WTC11 (cell line): ENCODE results near the gene ATM. TPM values are rescaled to one million over a fixed set of nuclear protein-coding genes. Genes with fewer than 3 reads are reported as not detected.

Experiments
- ATAC-seq: fragments of 200-7000 bp; cut with Tn5 transposase; 2 replicates; pipeline ENCODE4 v1.10.0; 2021; ENCODE audit warnings: mild to moderate bottlenecking, moderate library complexity
- CTCF ChIA-PET: fragments of 300-600 bp; sonication (Branson Sonifier 250); formaldehyde crosslinking; loops from one replicate; lab custom pipeline; 2021; ENCODE audit warnings: antibody characterized with exemption; lab: Charles Lee
- POLR2A ChIA-PET: fragments of 350-600 bp; sonication (Branson Sonifier 250); formaldehyde crosslinking; loops from one replicate; lab custom pipeline; 2021; ENCODE audit warnings: antibody characterized with exemption; lab: Charles Lee
- DNase-seq: peaks from one replicate; pipeline ENCODE4 v3.0.0; 2021; ENCODE audit warnings: low spot score
- H3K27ac Mint-ChIP-seq: 2 replicates; pipeline ENCODE4 v1.8.0; 2021; ENCODE audit warnings: mixed read lengths
- H3K27me3 Mint-ChIP-seq: 2 replicates; pipeline ENCODE4 v1.8.0; 2021; ENCODE audit warnings: low read depth, mild to moderate bottlenecking, moderate library complexity, mixed read lengths
- H3K36me3 Mint-ChIP-seq: 2 replicates; pipeline ENCODE4 v1.8.0; 2021; ENCODE audit warnings: mixed read lengths
- H3K4me1 Mint-ChIP-seq: 2 replicates; pipeline ENCODE4 v1.8.0; 2022; ENCODE audit warnings: mixed read lengths
- H3K4me3 Mint-ChIP-seq: 2 replicates; pipeline ENCODE4 v1.8.0; 2021; ENCODE audit warnings: mild to moderate bottlenecking, moderate library complexity, mixed read lengths
- H3K9me3 Mint-ChIP-seq: 2 replicates; pipeline ENCODE4 v1.8.0; 2021; ENCODE audit warnings: mixed read lengths
- ATF1 ChIP-seq: sonication (generic); formaldehyde crosslinking; IDR thresholded peaks from 2 replicates; pipeline ENCODE4 v1.8.1; 2023; ENCODE audit warnings: mild to moderate bottlenecking, moderate library complexity, missing genetic modification reagents
- CREM ChIP-seq: sonication (generic); formaldehyde crosslinking; IDR thresholded peaks from 2 replicates; pipeline ENCODE4 v1.8.1; 2022; ENCODE audit warnings: mild to moderate bottlenecking, missing genetic modification reagents, moderate library complexity
- ELF4 ChIP-seq: sonication (generic); formaldehyde crosslinking; IDR thresholded peaks from 2 replicates; pipeline ENCODE4 v1.8.1; 2022; ENCODE audit warnings: low read depth, mild to moderate bottlenecking, moderate library complexity, missing genetic modification reagents
- EMX1 ChIP-seq: fragments of 250-450 bp; sonication (Bioruptor Pico); IDR thresholded peaks from 2 replicates; pipeline ENCODE4 v1.8.0; 2021; ENCODE audit warnings: mild to moderate bottlenecking
- ESRRA ChIP-seq: sonication (generic); formaldehyde crosslinking; IDR thresholded peaks from 2 replicates; pipeline ENCODE4 v1.8.1; 2022; ENCODE audit warnings: mild to moderate bottlenecking, missing genetic modification reagents, borderline replicate concordance
- ETV6 ChIP-seq: sonication (generic); formaldehyde crosslinking; IDR thresholded peaks from 2 replicates; pipeline ENCODE4 v1.8.1; 2022; ENCODE audit warnings: mild to moderate bottlenecking, missing genetic modification reagents
- GTF2I ChIP-seq: fragments of 250-450 bp; sonication (Bioruptor Pico); conservative IDR thresholded peaks from 2 replicates; pipeline ENCODE4 v1.4.0; 2021; ENCODE audit warnings: mild to moderate bottlenecking
- JAZF1 ChIP-seq: fragments of 250-450 bp; sonication (Bioruptor Pico); IDR thresholded peaks from 2 replicates; pipeline ENCODE4 v1.9.0; 2021; ENCODE audit warnings: moderate library complexity, mild to moderate bottlenecking, inconsistent platforms
- MYBL2 ChIP-seq: sonication (generic); formaldehyde crosslinking; IDR thresholded peaks from 2 replicates; pipeline ENCODE4 v1.8.1; 2023; ENCODE audit warnings: mild to moderate bottlenecking, moderate library complexity, missing genetic modification reagents
- RELA ChIP-seq: sonication (generic); formaldehyde crosslinking; IDR thresholded peaks from 2 replicates; pipeline ENCODE4 v1.8.1; 2022; ENCODE audit warnings: missing genetic modification reagents, mild to moderate bottlenecking, borderline replicate concordance
- SP1 ChIP-seq: sonication (generic); formaldehyde crosslinking; conservative IDR thresholded peaks from 2 replicates; pipeline ENCODE4 v1.8.1; 2022; ENCODE audit warnings: missing genetic modification reagents
- TCF7 ChIP-seq: sonication (generic); formaldehyde crosslinking; IDR thresholded peaks from 2 replicates; pipeline ENCODE4 v1.8.0; 2022; ENCODE audit warnings: mild to moderate bottlenecking, low read depth, missing genetic modification reagents, moderate library complexity
- ZNF138 ChIP-seq: sonication (generic); formaldehyde crosslinking; conservative IDR thresholded peaks from 2 replicates; pipeline ENCODE4 v1.8.1; 2022; ENCODE audit warnings: mild to moderate bottlenecking, moderate library complexity, missing genetic modification reagents
- ZNF263 ChIP-seq: sonication (generic); formaldehyde crosslinking; IDR thresholded peaks from 2 replicates; pipeline ENCODE4 v1.8.1; 2022; ENCODE audit warnings: low read depth, mild to moderate bottlenecking, moderate library complexity, missing genetic modification reagents
- ZNF317 ChIP-seq: sonication (generic); formaldehyde crosslinking; IDR thresholded peaks from 2 replicates; pipeline ENCODE4 v1.8.1; 2023; ENCODE audit warnings: low read depth, mild to moderate bottlenecking, moderate library complexity, missing genetic modification reagents, borderline replicate concordance
- ZNF416 ChIP-seq: fragments of 250-450 bp; sonication (Bioruptor Pico); IDR thresholded peaks from 2 replicates; pipeline ENCODE4 v1.9.0; 2021; ENCODE audit warnings: mild to moderate bottlenecking, inconsistent platforms
- ZNF671 ChIP-seq: fragments of 250-450 bp; sonication (Bioruptor Pico); IDR thresholded peaks from 2 replicates; pipeline ENCODE4 v1.8.0; 2021; ENCODE audit warnings: mild to moderate bottlenecking
- total RNA-seq: library from RNA; stranded (reverse); gene quantifications from 3 replicates; pipeline ENCODE4 v1.2.3, GENCODE V29; 2021
- TF ChIP-seq, protein P1 (sequence below): sonication (generic); formaldehyde crosslinking; IDR thresholded peaks from 2 replicates; pipeline ENCODE4 v1.8.0; 2022; ENCODE audit warnings: mild to moderate bottlenecking, missing genetic modification reagents
- TF ChIP-seq, protein P2 (sequence below): sonication (generic); formaldehyde crosslinking; IDR thresholded peaks from 2 replicates; pipeline ENCODE4 v1.8.0; 2023; ENCODE audit warnings: missing genetic modification reagents, mild to moderate bottlenecking, borderline replicate concordance
- TF ChIP-seq, protein P3 (sequence below): sonication (generic); formaldehyde crosslinking; IDR thresholded peaks from 2 replicates; pipeline ENCODE4 v1.8.1; 2023; ENCODE audit warnings: mild to moderate bottlenecking, missing genetic modification reagents, moderate library complexity
- TF ChIP-seq, protein P4 (sequence below): fragments of 250-450 bp; sonication (Bioruptor Pico); IDR thresholded peaks from 2 replicates; pipeline ENCODE4 v1.8.0; 2021; ENCODE audit warnings: mild to moderate bottlenecking
- TF ChIP-seq, protein P5 (sequence below): fragments of 200-600 bp; IDR thresholded peaks from 2 replicates; pipeline ENCODE4 v1.8.0; 2022; ENCODE audit warnings: antibody characterized with exemption

ATM gene
- total RNA-seq, 1 experiment from 2014 or later = 49.5 TPM

DNA sequence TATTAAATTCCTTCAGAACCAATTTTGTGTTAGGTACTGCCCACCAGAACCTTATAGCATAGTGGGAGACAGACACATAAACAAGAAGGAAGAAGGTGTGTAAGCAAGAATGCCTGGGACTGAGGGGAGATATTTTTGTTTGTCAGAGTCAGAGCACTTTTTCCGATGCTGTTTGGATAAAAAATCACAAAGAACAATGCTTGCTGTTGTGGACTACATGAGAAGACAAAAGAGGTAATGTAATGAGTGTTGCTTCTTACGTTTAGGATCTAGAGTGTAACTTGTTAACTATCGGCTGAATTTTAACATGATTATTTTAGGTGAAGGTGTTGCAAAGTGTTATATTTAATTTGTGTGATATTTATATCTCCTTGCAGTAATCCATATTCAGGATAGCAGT, 84.9 kb downstream of the ATM start (continued):
- TF ChIP-seq, protein P1, sequence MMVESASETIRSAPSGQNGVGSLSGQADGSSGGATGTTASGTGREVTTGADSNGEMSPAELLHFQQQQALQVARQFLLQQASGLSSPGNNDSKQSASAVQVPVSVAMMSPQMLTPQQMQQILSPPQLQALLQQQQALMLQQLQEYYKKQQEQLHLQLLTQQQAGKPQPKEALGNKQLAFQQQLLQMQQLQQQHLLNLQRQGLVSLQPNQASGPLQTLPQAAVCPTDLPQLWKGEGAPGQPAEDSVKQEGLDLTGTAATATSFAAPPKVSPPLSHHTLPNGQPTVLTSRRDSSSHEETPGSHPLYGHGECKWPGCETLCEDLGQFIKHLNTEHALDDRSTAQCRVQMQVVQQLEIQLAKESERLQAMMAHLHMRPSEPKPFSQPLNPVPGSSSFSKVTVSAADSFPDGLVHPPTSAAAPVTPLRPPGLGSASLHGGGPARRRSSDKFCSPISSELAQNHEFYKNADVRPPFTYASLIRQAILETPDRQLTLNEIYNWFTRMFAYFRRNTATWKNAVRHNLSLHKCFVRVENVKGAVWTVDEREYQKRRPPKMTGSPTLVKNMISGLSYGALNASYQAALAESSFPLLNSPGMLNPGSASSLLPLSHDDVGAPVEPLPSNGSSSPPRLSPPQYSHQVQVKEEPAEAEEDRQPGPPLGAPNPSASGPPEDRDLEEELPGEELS (CRISPR knock-in tag) = no peak
- no peak for TF ChIP-seq ETV6 (CRISPR knock-in tag)

DNA sequence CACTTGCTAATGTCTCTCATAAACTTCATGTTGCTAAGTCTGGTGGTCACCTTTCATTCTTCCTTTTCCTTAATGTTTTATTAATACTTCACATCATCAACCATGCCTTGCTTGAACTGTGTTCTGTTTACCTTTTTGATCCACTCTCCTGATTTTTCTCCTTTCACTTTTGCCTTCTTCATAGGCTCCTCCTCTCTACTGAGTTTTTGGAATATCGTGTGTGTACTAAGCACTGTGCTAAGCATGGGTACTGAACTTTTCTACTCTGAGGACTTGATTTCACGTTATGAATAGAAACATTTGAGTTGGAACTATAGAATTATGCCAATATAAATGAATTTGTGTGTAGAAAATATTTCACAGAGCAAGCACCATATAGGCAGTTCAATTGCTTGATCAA, 90.6 kb downstream of the ATM start:
- ChIA-PET POLR2A (no interaction called here), CTCF (no interaction called here)
- peaks cover 15% of the 10 kb centered on the region for H3K36me3 Mint-ChIP-seq
- H3K27me3 Mint-ChIP-seq = no peaks in the 10 kb centered on the region
- H3K27ac Mint-ChIP-seq = no peak overlapping the region; the same call in 1 of the 2 replicates
- no peak overlapping the region for H3K4me3 Mint-ChIP-seq
- DNase-seq (no peak), ATAC-seq (no peak)
- no peaks in the 10 kb centered on the region for H3K4me1 Mint-ChIP-seq
- H3K9me3 Mint-ChIP-seq = no peaks in the 10 kb centered on the region
- TF ChIP-seq ELF4 (CRISPR knock-in tag) (no peak), ATF1 (CRISPR knock-in tag) (no peak), ZNF416 (CRISPR knock-in tag) (no peak), ZNF138 (CRISPR knock-in tag) (no peak), RELA (CRISPR knock-in tag) (no peak)

DNA sequence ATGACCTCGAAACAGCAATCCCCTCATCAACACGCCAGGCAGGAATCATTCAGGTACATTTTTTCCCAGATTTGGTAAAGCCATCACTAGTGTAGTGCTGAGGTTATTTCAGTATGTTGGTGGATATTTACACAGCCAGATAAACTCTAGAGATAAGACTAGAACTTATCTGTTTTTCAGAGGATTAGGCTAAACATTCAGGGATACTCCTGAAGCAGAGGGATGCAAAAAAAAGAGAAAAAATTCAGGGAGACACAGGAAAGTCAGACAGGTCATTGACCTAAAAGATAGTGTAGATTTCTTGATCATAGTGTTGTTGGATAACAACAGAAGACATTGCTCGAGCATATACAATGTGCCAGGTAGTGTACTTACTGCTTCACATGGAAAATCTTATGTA, 93.2 kb downstream of the ATM start:
- ATAC-seq (no peak), DNase-seq (no peak)
- ChIA-PET CTCF (no interaction called here), POLR2A (no interaction called here)
- Mint-ChIP-seq H3K9me3 (no peaks in the 10 kb centered on the region), H3K36me3 (peaks cover 15% of the 10 kb centered on the region), H3K4me3 (no peak overlapping the region), H3K27ac (no peak overlapping the region), H3K4me1 (no peaks in the 10 kb centered on the region), H3K27me3 (no peaks in the 10 kb centered on the region)
- TF ChIP-seq SP1 (CRISPR knock-in tag) = no peak
- TF ChIP-seq, protein P2, sequence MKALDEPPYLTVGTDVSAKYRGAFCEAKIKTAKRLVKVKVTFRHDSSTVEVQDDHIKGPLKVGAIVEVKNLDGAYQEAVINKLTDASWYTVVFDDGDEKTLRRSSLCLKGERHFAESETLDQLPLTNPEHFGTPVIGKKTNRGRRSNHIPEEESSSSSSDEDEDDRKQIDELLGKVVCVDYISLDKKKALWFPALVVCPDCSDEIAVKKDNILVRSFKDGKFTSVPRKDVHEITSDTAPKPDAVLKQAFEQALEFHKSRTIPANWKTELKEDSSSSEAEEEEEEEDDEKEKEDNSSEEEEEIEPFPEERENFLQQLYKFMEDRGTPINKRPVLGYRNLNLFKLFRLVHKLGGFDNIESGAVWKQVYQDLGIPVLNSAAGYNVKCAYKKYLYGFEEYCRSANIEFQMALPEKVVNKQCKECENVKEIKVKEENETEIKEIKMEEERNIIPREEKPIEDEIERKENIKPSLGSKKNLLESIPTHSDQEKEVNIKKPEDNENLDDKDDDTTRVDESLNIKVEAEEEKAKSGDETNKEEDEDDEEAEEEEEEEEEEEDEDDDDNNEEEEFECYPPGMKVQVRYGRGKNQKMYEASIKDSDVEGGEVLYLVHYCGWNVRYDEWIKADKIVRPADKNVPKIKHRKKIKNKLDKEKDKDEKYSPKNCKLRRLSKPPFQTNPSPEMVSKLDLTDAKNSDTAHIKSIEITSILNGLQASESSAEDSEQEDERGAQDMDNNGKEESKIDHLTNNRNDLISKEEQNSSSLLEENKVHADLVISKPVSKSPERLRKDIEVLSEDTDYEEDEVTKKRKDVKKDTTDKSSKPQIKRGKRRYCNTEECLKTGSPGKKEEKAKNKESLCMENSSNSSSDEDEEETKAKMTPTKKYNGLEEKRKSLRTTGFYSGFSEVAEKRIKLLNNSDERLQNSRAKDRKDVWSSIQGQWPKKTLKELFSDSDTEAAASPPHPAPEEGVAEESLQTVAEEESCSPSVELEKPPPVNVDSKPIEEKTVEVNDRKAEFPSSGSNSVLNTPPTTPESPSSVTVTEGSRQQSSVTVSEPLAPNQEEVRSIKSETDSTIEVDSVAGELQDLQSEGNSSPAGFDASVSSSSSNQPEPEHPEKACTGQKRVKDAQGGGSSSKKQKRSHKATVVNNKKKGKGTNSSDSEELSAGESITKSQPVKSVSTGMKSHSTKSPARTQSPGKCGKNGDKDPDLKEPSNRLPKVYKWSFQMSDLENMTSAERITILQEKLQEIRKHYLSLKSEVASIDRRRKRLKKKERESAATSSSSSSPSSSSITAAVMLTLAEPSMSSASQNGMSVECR (CRISPR knock-in tag) = no peak
- TF ChIP-seq, protein P3, sequence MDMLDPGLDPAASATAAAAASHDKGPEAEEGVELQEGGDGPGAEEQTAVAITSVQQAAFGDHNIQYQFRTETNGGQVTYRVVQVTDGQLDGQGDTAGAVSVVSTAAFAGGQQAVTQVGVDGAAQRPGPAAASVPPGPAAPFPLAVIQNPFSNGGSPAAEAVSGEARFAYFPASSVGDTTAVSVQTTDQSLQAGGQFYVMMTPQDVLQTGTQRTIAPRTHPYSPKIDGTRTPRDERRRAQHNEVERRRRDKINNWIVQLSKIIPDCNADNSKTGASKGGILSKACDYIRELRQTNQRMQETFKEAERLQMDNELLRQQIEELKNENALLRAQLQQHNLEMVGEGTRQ = no peak
- TF ChIP-seq, protein P4, sequence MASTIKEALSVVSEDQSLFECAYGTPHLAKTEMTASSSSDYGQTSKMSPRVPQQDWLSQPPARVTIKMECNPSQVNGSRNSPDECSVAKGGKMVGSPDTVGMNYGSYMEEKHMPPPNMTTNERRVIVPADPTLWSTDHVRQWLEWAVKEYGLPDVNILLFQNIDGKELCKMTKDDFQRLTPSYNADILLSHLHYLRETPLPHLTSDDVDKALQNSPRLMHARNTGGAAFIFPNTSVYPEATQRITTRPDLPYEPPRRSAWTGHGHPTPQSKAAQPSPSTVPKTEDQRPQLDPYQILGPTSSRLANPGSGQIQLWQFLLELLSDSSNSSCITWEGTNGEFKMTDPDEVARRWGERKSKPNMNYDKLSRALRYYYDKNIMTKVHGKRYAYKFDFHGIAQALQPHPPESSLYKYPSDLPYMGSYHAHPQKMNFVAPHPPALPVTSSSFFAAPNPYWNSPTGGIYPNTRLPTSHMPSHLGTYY (CRISPR knock-in tag) = no peak
- TF ChIP-seq, all 79 proteins: peak for 0

DNA sequence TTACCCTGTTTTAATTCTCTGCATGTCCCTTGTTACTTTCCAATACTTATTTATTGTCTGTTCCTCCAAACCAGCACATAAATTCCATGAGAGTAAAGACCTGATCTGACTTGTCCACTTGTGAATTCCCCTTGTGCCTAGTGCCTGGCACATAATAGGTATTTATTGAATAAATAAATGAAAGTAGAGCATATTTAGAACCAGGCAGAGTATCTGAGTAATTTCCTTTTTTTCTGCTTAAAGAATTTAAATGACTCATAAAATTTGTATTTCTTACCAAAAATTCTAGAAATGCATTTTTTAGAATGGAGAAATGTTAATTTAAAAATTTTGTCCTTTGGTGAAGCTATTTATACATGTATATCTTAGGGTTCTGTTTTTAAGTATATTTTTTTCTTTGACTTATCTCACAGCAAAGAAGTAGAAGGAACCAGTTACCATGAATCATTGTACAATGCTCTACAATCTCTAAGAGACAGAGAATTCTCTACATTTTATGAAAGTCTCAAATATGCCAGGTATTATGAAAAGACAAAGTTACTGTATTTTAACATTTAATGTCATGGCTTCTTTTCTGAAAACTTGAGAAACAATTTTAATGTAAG, 96.8 kb downstream of the ATM start:
- H3K27ac Mint-ChIP-seq = no peak overlapping the region
- no peaks in the 10 kb centered on the region for H3K9me3 Mint-ChIP-seq
- ATAC-seq (no peak), DNase-seq (no peak)
- H3K4me1 Mint-ChIP-seq = no peaks in the 10 kb centered on the region
- H3K4me3 Mint-ChIP-seq = no peak overlapping the region
- peaks cover 24% of the 10 kb centered on the region for H3K36me3 Mint-ChIP-seq
- CTCF ChIA-PET = no interaction called here
- POLR2A ChIA-PET = no interaction called here
- H3K27me3 Mint-ChIP-seq = no peaks in the 10 kb centered on the region
- no peak for TF ChIP-seq ESRRA (CRISPR knock-in tag)
- no peak for TF ChIP-seq JAZF1 (CRISPR knock-in tag)
- TF ChIP-seq ZNF317 (CRISPR knock-in tag) = no peak
- TF ChIP-seq ZNF138 (CRISPR knock-in tag) = no peak
- no peak for TF ChIP-seq CREM
- TF ChIP-seq TCF7 = no peak
- TF ChIP-seq GTF2I (CRISPR knock-in tag) = no peak
- TF ChIP-seq ZNF671 (CRISPR knock-in tag) = no peak
- no peak for TF ChIP-seq EMX1 (CRISPR knock-in tag)
- no peak for TF ChIP-seq MYBL2 (CRISPR knock-in tag)
- no peak for TF ChIP-seq ZNF263 (CRISPR knock-in tag)
- TF ChIP-seq, protein P5, sequence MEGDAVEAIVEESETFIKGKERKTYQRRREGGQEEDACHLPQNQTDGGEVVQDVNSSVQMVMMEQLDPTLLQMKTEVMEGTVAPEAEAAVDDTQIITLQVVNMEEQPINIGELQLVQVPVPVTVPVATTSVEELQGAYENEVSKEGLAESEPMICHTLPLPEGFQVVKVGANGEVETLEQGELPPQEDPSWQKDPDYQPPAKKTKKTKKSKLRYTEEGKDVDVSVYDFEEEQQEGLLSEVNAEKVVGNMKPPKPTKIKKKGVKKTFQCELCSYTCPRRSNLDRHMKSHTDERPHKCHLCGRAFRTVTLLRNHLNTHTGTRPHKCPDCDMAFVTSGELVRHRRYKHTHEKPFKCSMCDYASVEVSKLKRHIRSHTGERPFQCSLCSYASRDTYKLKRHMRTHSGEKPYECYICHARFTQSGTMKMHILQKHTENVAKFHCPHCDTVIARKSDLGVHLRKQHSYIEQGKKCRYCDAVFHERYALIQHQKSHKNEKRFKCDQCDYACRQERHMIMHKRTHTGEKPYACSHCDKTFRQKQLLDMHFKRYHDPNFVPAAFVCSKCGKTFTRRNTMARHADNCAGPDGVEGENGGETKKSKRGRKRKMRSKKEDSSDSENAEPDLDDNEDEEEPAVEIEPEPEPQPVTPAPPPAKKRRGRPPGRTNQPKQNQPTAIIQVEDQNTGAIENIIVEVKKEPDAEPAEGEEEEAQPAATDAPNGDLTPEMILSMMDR = no peak
